H1 (cell line): Measurements from ENCODE around the gene GPD1L. TPM values are rescaled to one million over a fixed set of nuclear protein-coding genes. Genes with fewer than 3 reads are reported as not detected.

Experiments
- CTCF ChIA-PET: fragments of 300-600 bp; sonication (Branson Sonifier 250); formaldehyde crosslinking; loops from one replicate; lab custom pipeline; 2021; ENCODE audit not compliant: partially characterized antibody; lab: Charles Lee
- POLR2A ChIA-PET: fragments of 300-600 bp; sonication (Branson Sonifier 250); formaldehyde crosslinking; loops from one replicate; lab custom pipeline; 2021; ENCODE audit warnings: inconsistent platforms; ENCODE audit not compliant: partially characterized antibody; lab: Charles Lee
- DNase-seq, 2 experiments: peaks; one replicate each; pipeline versions ENCODE4 v3.0.0 to v3.0.0-alpha.2; 2010 to 2022; ENCODE audit warnings: low spot score in 2 of 2, low read depth in 1 of 2, mixed read lengths in 1 of 2
- FAIRE-seq: peaks from 2 replicates; lab custom pipeline; 2011; peaks lifted over from hg19 to GRCh38; lab: Jason Lieb, UNC
- H2AFZ ChIP-seq: 2 replicates; pipeline ENCODE4 v1.8.1; 2012; ENCODE audit warnings: low read length, inconsistent platforms
- H2AK5ac ChIP-seq: 2 replicates; pipeline ENCODE4 v1.6.1; 2013; ENCODE audit warnings: low read depth, low read length
- H2BK120ac ChIP-seq: replicated peaks from 2 replicates; pipeline ENCODE3; 2013; ENCODE audit warnings: low read depth, low read length, inconsistent platforms
- H2BK12ac ChIP-seq: 2 replicates; pipeline ENCODE4 v1.6.1; 2013; ENCODE audit warnings: low read depth, low read length
- H2BK15ac ChIP-seq: 2 replicates; pipeline ENCODE4 v1.6.1; 2013; ENCODE audit warnings: low read length
- H2BK20ac ChIP-seq: 2 replicates; pipeline ENCODE4 v1.6.1; 2013; ENCODE audit warnings: low read length
- H2BK5ac ChIP-seq: 2 replicates; pipeline ENCODE4 v1.6.1; 2013; ENCODE audit warnings: low read depth, low read length
- H3K14ac ChIP-seq: 2 replicates; pipeline ENCODE4 v1.6.1; 2013; ENCODE audit warnings: inconsistent platforms; ENCODE audit not compliant: insufficient read length
- H3K18ac ChIP-seq: 2 replicates; pipeline ENCODE4 v1.6.1; 2013; ENCODE audit warnings: low read length; ENCODE audit errors: extremely low read depth
- H3K23ac ChIP-seq: 2 replicates; pipeline ENCODE4 v1.6.1; 2013; ENCODE audit warnings: inconsistent platforms; ENCODE audit not compliant: insufficient read length
- H3K23me2 ChIP-seq: 2 replicates; pipeline ENCODE4 v1.6.1; 2013; ENCODE audit warnings: low read depth, low read length
- H3K27ac ChIP-seq: 2 replicates; pipeline ENCODE4 v1.6.1; 2011; ENCODE audit warnings: low read depth, low read length, inconsistent platforms
- H3K27me3 ChIP-seq, 4 experiments: replicated peaks in 1 of 4; 1 replicate in 1 of 4; 2 replicates in 3 of 4; pipeline versions ENCODE4 v1.6.1 to v1.8.1; 2011 to 2013; ENCODE audit warnings: low read length in 3 of 4, mild to moderate bottlenecking in 3 of 4, inconsistent platforms in 2 of 4, mixed read lengths in 2 of 4, moderate library complexity in 1 of 4; ENCODE audit not compliant: control insufficient read depth in 3 of 4, insufficient read depth in 3 of 4; ENCODE audit errors: extremely low read depth in 1 of 4
- H3K36me3 ChIP-seq, 4 experiments: 2 replicates each; pipeline versions ENCODE4 v1.6.1 to v1.8.1; 2011 to 2013; ENCODE audit warnings: mild to moderate bottlenecking in 4 of 4, low read length in 3 of 4, moderate library complexity in 2 of 4, control low read depth in 1 of 4, inconsistent platforms in 1 of 4; ENCODE audit not compliant: insufficient read depth in 4 of 4, control insufficient read depth in 2 of 4
- H3K4ac ChIP-seq: replicated peaks from 2 replicates; pipeline ENCODE3; 2013; ENCODE audit warnings: low read length, low read depth, mixed read lengths, inconsistent platforms; ENCODE audit not compliant: insufficient read length
- H3K4me1 ChIP-seq, 4 experiments: replicated peaks in 1 of 4; 1 replicate in 1 of 4; 2 replicates in 3 of 4; pipeline versions ENCODE4 v1.6.1 to v1.8.1; 2011 to 2013; ENCODE audit warnings: low read length in 3 of 4, inconsistent platforms in 2 of 4, mixed read lengths in 1 of 4; ENCODE audit not compliant: insufficient read depth in 4 of 4, control insufficient read depth in 3 of 4
- H3K4me2 ChIP-seq, 2 experiments: 2 replicates each; pipeline versions ENCODE4 v1.6.1 to v1.8.1; 2011 to 2013; ENCODE audit warnings: low read depth in 2 of 2, low read length in 2 of 2, control low read depth in 1 of 2, inconsistent platforms in 1 of 2, mild to moderate bottlenecking in 1 of 2; ENCODE audit not compliant: insufficient read depth in 1 of 2
- H3K4me3 ChIP-seq, 4 experiments: fragments of 200-600, 300-600 bp in 1 of 4; sonication (generic), shearing (Covaris generic), sonication (Bioruptor Twin) in 1 of 4; 2 replicates each; pipeline versions ENCODE4 v1.5.1 to v1.8.1; 2011 to 2016; ENCODE audit warnings: low read length in 4 of 4, low read depth in 3 of 4, control low read depth in 2 of 4, inconsistent platforms in 2 of 4, mild to moderate bottlenecking in 2 of 4, mixed read lengths in 1 of 4, moderate library complexity in 1 of 4; ENCODE audit not compliant: insufficient read depth in 2 of 4; ENCODE audit errors: extremely low read depth in 1 of 4
- H3K56ac ChIP-seq: replicated peaks from 2 replicates; pipeline ENCODE3; 2013; ENCODE audit warnings: low read depth, mild to moderate bottlenecking, mixed read lengths, low read length, inconsistent platforms; ENCODE audit not compliant: insufficient read length
- H3K79me1 ChIP-seq: 2 replicates; pipeline ENCODE4 v1.6.1; 2013; ENCODE audit warnings: low read depth, low read length, control low read depth
- H3K79me2 ChIP-seq, 2 experiments: 2 replicates each; pipeline versions ENCODE4 v1.6.1 to v1.8.1; 2012 to 2013; ENCODE audit warnings: low read length in 2 of 2, mild to moderate bottlenecking in 2 of 2, inconsistent platforms in 1 of 2; ENCODE audit not compliant: insufficient read depth in 2 of 2, control insufficient read depth in 1 of 2
- H3K9ac ChIP-seq, 4 experiments: replicated peaks in 1 of 4; 1 replicate in 1 of 4; 2 replicates in 3 of 4; pipeline versions ENCODE4 v1.6.1 to v1.8.1; 2011 to 2013; ENCODE audit warnings: low read depth in 3 of 4, low read length in 3 of 4, control low read depth in 2 of 4, mild to moderate bottlenecking in 2 of 4, moderate library complexity in 2 of 4, inconsistent platforms in 1 of 4; ENCODE audit errors: extremely low read depth in 1 of 4
- H3K9me3 ChIP-seq, 2 experiments: 2 replicates each; pipeline versions ENCODE4 v1.6.1 to v1.8.1; 2012 to 2013; ENCODE audit warnings: mild to moderate bottlenecking in 2 of 2, moderate library complexity in 2 of 2, control low read depth in 1 of 2, inconsistent platforms in 1 of 2, low read depth in 1 of 2, low read length in 1 of 2, mixed read lengths in 1 of 2; ENCODE audit not compliant: insufficient read depth in 2 of 2
- H4K20me1 ChIP-seq, 2 experiments: replicated peaks in 1 of 2; 2 replicates each; pipeline versions ENCODE3 to v1.8.1; 2011 to 2013; ENCODE audit warnings: inconsistent platforms in 2 of 2, low read length in 2 of 2, mild to moderate bottlenecking in 1 of 2; ENCODE audit not compliant: insufficient read depth in 2 of 2, control insufficient read depth in 1 of 2
- H4K5ac ChIP-seq: 2 replicates; pipeline ENCODE4 v1.6.1; 2013; ENCODE audit warnings: low read length, low read depth, mixed read lengths, inconsistent platforms; ENCODE audit not compliant: insufficient read length
- H4K8ac ChIP-seq: 2 replicates; pipeline ENCODE4 v1.8.0; 2013; ENCODE audit warnings: mild to moderate bottlenecking, moderate library complexity, low read length, inconsistent platforms; ENCODE audit not compliant: insufficient read depth; ENCODE audit errors: extremely low read depth
- H4K91ac ChIP-seq: replicated peaks from 2 replicates; pipeline ENCODE3; 2013; ENCODE audit warnings: low read length, mixed read lengths, inconsistent platforms; ENCODE audit not compliant: insufficient read length
- ATF3 ChIP-seq: IDR thresholded peaks from 2 replicates; pipeline ENCODE4 v1.6.1; 2011; ENCODE audit warnings: low read depth, mild to moderate bottlenecking, low read length; ENCODE audit not compliant: insufficient read depth
- BACH1 ChIP-seq: IDR thresholded peaks from 2 replicates; pipeline ENCODE4 v1.6.1; 2012; ENCODE audit warnings: low read length, improper control_type of control experiment
- CREB1 ChIP-seq: IDR thresholded peaks from 2 replicates; pipeline ENCODE4 v1.6.1; 2012; ENCODE audit warnings: inconsistent platforms
- CTCF ChIP-seq, 3 experiments: IDR thresholded peaks; 1 replicate in 2 of 3; 2 replicates in 1 of 3; pipeline versions ENCODE4 v1.5.1 to v1.6.1; 2011; ENCODE audit warnings: low read length in 3 of 3, mild to moderate bottlenecking in 3 of 3, inconsistent platforms in 2 of 3, low read depth in 1 of 3, moderate library complexity in 1 of 3; ENCODE audit not compliant: insufficient read depth in 1 of 3; ENCODE audit errors: control extremely low read depth in 1 of 3
- HDAC6 ChIP-seq: IDR thresholded peaks from one replicate; pipeline ENCODE4 v1.7.1; 2012; ENCODE audit warnings: low read depth, mild to moderate bottlenecking, inconsistent platforms, low read length, moderate library complexity
- RAD21 ChIP-seq, 2 experiments: IDR thresholded peaks in 1 of 2; conservative IDR thresholded peaks in 1 of 2; 2 replicates each; pipeline ENCODE4 v1.6.1; 2011; ENCODE audit warnings: low read depth in 2 of 2, low read length in 2 of 2, improper control_type of control experiment in 1 of 2, inconsistent platforms in 1 of 2, mild to moderate bottlenecking in 1 of 2, moderate library complexity in 1 of 2
- SAP30 ChIP-seq: fragments of 300-600 bp; sonication (generic); IDR thresholded peaks from 2 replicates; pipeline ENCODE4 v1.7.1; 2012; ENCODE audit warnings: low read length, moderate library complexity, mild to moderate bottlenecking, inconsistent platforms; ENCODE audit not compliant: insufficient read depth, insufficient replicate concordance
- SIRT6 ChIP-seq: IDR thresholded peaks from one replicate; pipeline ENCODE4 v1.7.1; 2012; ENCODE audit warnings: low read length, inconsistent platforms
- SRF ChIP-seq: IDR thresholded peaks from 2 replicates; pipeline ENCODE4 v1.6.1; 2011; ENCODE audit warnings: mild to moderate bottlenecking, low read depth, low read length, moderate library complexity
- TBP ChIP-seq: IDR thresholded peaks from 2 replicates; pipeline ENCODE4 v1.6.1; 2011; ENCODE audit warnings: low read depth, low read length, improper control_type of control experiment
- TCF12 ChIP-seq: IDR thresholded peaks from 2 replicates; pipeline ENCODE4 v1.6.1; 2011; ENCODE audit warnings: low read depth, mild to moderate bottlenecking, low read length
- WGBS, 2 experiments: shearing (Covaris generic) in 1 of 2; methylation state at CpG; one replicate each; pipeline versions ENCODE4 v1.1.6 to v1.1.7; 2013 to 2015; ENCODE audit warnings: low lambda C conversion rate in 2 of 2, mixed read lengths in 2 of 2, inconsistent platforms in 1 of 2, low coverage in 1 of 2, missing lambda C conversion rate in 1 of 2; ENCODE audit not compliant: insufficient replicate concordance in 2 of 2, insufficient coverage in 1 of 2, insufficient read length in 1 of 2; ENCODE audit errors: extremely low coverage in 1 of 2, missing lambda C conversion rate in 1 of 2; 5-methylcytosine and 5-hydroxymethylcytosine counted together
- polyA plus RNA-seq, 7 experiments: library from polyadenylated mRNA; depleted of rRNA in 3 of 7; stranded (reverse) in 5 of 7; unstranded in 2 of 7; fragments of >200 nt in 5 of 7; fragments of 200-250 nt in 2 of 7; gene quantifications; 1 replicate in 5 of 7; 2 replicates in 1 of 7; 4 replicates in 1 of 7; pipeline versions ENCODE4 v1.2.1 to v1.2.3, GENCODE V29; 2011 to 2013; ENCODE audit warnings: missing spikeins in 2 of 7, mixed read lengths in 2 of 7
- total RNA-seq: library from RNA; stranded (reverse); fragmentation: NEBNext Ultra II Directional; extraction: Animal tissue kit (Norgen Biotek cat#: 25700); gene quantifications from 2 replicates; pipeline ENCODE4 v1.2.1, GENCODE V29; 2021

The GPD1L gene
- total and polyA plus RNA-seq, 2 of the 8 experiments (the other 6 are each of a cell fraction or from before 2014, with no cell fraction given): 2.4 to 8.4 TPM

- CTCF ChIA-PET: interaction anchor here (1.3 to 2.6 kb wide), 3 partner anchors 12 to 44 kb away, joined by 4 to 12 read pairs (median 6); no protein-coding TSS in a partner anchor
- Histone ChIP-seq H4K20me1 (no peaks in the 10 kb centered on the region), H3K14ac (no peak overlapping the region), H3K9ac (no peak overlapping the region), H2BK5ac (no peak overlapping the region), H3K4me3 (no peak overlapping the region), H2BK20ac (no peak overlapping the region), H4K91ac (no peak overlapping the region), H2AK5ac (no peak overlapping the region), H3K4me1 (peaks cover 0 to 3% (median 0%) of the 10 kb centered on the region in 4 experiments; a peak in 1 of 7 replicates), H3K23me2 (no peaks in the 10 kb centered on the region), H3K56ac (no peak overlapping the region), H3K36me3 (no peaks in the 10 kb centered on the region), H3K27ac (no peak overlapping the region), H4K5ac (no peak overlapping the region), H3K79me2 (no peaks in the 10 kb centered on the region), H2BK12ac (no peak overlapping the region), H3K4ac (no peak overlapping the region), H2AFZ (no peak overlapping the region), H4K8ac (no peak overlapping the region; the same call in 1 of the 2 replicates), H3K23ac (no peak overlapping the region), H2BK120ac (no peak overlapping the region), H3K79me1 (no peaks in the 10 kb centered on the region), H3K27me3 (no peaks in the 10 kb centered on the region), H3K18ac (no peak overlapping the region), H2BK15ac (0 out of 2 replicates have a peak overlapping the region, but pooled peaks have one; percentile 31), H3K4me2 (no peak overlapping the region), H3K9me3 (no peaks in the 10 kb centered on the region)
- DNase-seq (no peak), FAIRE-seq (no peak)
- TF ChIP-seq SRF (no peak), BACH1 (no peak), ATF3 (no peak), CTCF (IDR thresholded peaks at IDR 0.05; ENCODE audit: control extremely low read depth in 1 of 3, insufficient read depth in 1 of 3, low read depth in 1 of 3, low read length in 3 of 3) (no peak), HDAC6 (no peak), TCF12 (no peak), RAD21 (IDR thresholded peaks at IDR 0.05 in 1 of 2, conservative IDR thresholded peaks at IDR 0.05 in 1 of 2; ENCODE audit: low read depth in 2 of 2, low read length in 2 of 2) (no peak), SIRT6 (no peak), TBP (no peak), CREB1 (no peak), SAP30 (no peak)
- 83% methylated on average over 2 of the region's 2 CpGs; no CpG with 5 or more reads in 1 of the 2 experiments for WGBS, 2 experiments
- POLR2A ChIA-PET: interaction anchor here (0.6 kb wide), 1 partner anchor 1510 kb away, joined by 3 read pairs; no protein-coding TSS in a partner anchor
Observed at GRCh38 chr3:32132706-32133105, 26.3 kb downstream of the GPD1L start.
